GM18861 (cell line): Measurements from ENCODE around the gene HRNR.
"Not testable (repeated sequence)": the region's sequence is repeated elsewhere in the genome, so short reads cannot be mapped to it uniquely, and the experiment has no call there.

ENCODE experiments used
- ATAC-seq: cut with Tn5 transposase; IDR thresholded peaks from one replicate; pipeline ENCODE4 v1.9.1; 2021; ENCODE audit not compliant: unreplicated experiment

The HRNR gene

GRCh38 chr1:152224093-152224492 is at the start of gene HRNR:
HRNR (minus strand) TSS chr1:152224193; CDS start chr1:152223253, 940 bp downstream.
- no peak for ATAC-seq

GRCh38 chr1:152256394-152256793 is 32.4 kb upstream of the HRNR start:
- ATAC-seq: not testable (repeated sequence)

GRCh38 chr1:152252157-152252556 is 28.2 kb upstream of the HRNR start:
- ATAC-seq: no peak

- no peak for ATAC-seq
Measured at GRCh38 chr1:152251391-152251790, 27.4 kb upstream of the HRNR start.

GRCh38 chr1:152247316-152247715 is 23.3 kb upstream of the HRNR start:
- no peak for ATAC-seq

- no peak for ATAC-seq
Measured at GRCh38 chr1:152244576-152245273, 20.7 kb upstream of the HRNR start.

GRCh38 chr1:152237093-152237492 is 13.1 kb upstream of the HRNR start:
- no peak for ATAC-seq

- no peak for ATAC-seq
Measured at GRCh38 chr1:152228831-152229230, 4.8 kb upstream of the HRNR start.

- ATAC-seq: no peak
Measured at GRCh38 chr1:152227310-152227928, 3.4 kb upstream of the HRNR start.

GRCh38 chr1:152225678-152226077 is 1.7 kb upstream of the HRNR start:
- ATAC-seq: no peak

- ATAC-seq: no peak
Measured at GRCh38 chr1:152220166-152221163, 3.5 kb downstream of the HRNR start.

- ATAC-seq: not testable (repeated sequence)
Measured at GRCh38 chr1:152219438-152219837, 4.6 kb downstream of the HRNR start.

- no peak for ATAC-seq
Measured at GRCh38 chr1:152218762-152219436, 5.1 kb downstream of the HRNR start.

GRCh38 chr1:152215604-152216003 is 8.4 kb downstream of the HRNR start:
- ATAC-seq: not testable (repeated sequence)

GRCh38 chr1:152214911-152215310 is 9.1 kb downstream of the HRNR start:
- ATAC-seq: not testable (repeated sequence)

GRCh38 chr1:152198982-152199381 is 25.0 kb downstream of the HRNR start:
- no peak for ATAC-seq

GRCh38 chr1:152197361-152197941 is 26.5 kb downstream of the HRNR start:
- ATAC-seq: no peak

GRCh38 chr1:152191711-152192110 is 32.3 kb downstream of the HRNR start:
- no peak for ATAC-seq

- ATAC-seq: no peak
Measured at GRCh38 chr1:152191260-152191659, 32.7 kb downstream of the HRNR start.

- no peak for ATAC-seq
Measured at GRCh38 chr1:152190589-152190988, 33.4 kb downstream of the HRNR start.
